ENCODE data around the gene GDAP2. TPM values are rescaled to one million over a fixed set of nuclear protein-coding genes. Genes with fewer than 3 reads are reported as not detected.

Gene GDAP2
- total RNA-seq, 1 donor from 2014 or later: 20.8 TPM

DNA sequence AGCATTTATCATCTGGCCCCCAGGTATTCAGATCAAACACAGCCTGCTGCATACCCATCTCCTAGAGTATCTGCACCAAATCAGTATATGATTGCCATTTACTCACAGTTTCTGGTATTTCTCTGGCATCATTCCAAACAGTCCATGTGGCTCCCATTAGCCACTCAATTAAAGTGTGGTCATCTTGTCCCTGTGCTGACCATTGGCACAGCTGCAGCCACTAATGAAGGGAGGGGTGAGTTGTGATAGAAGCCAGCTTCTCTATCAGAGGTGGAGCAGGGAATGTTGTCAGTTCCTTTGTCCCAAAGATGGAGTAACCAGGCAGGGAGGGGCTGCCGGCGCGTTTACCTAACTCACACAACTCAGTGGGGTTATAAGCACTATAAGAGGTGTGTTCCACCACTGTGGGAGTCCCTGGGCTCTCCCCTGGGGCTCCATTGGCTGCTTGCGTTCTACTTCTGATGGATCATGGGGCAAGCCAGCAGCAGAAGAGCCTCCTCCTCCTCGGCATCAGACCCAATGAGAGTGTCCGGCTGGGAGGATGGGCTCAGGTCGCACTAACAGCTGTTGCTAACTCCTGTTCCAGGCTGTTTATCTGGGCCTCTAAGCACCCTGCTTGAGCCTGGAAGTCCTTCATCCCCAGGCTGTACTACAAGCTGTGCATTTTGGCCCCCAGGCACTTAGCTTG is 108.6 kb downstream of the GDAP2 start:
- TF ChIP-seq, protein P1, sequence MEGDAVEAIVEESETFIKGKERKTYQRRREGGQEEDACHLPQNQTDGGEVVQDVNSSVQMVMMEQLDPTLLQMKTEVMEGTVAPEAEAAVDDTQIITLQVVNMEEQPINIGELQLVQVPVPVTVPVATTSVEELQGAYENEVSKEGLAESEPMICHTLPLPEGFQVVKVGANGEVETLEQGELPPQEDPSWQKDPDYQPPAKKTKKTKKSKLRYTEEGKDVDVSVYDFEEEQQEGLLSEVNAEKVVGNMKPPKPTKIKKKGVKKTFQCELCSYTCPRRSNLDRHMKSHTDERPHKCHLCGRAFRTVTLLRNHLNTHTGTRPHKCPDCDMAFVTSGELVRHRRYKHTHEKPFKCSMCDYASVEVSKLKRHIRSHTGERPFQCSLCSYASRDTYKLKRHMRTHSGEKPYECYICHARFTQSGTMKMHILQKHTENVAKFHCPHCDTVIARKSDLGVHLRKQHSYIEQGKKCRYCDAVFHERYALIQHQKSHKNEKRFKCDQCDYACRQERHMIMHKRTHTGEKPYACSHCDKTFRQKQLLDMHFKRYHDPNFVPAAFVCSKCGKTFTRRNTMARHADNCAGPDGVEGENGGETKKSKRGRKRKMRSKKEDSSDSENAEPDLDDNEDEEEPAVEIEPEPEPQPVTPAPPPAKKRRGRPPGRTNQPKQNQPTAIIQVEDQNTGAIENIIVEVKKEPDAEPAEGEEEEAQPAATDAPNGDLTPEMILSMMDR (IDR thresholded peaks at IDR 0.05; ENCODE audit: insufficient read depth, low read length, severe bottlenecking): no peak
- H3K27me3 ChIP-seq (ENCODE audit: control insufficient read depth, insufficient read depth, low read length): no peaks in the 10 kb centered on the region
- no peaks in the 10 kb centered on the region for H3K36me3 ChIP-seq (ENCODE audit: control insufficient read depth, insufficient read depth, low read length)
- no peak overlapping the region for H3K4me3 ChIP-seq (ENCODE audit: low read depth, low read length)
- no peak for FAIRE-seq
- no peak for DNase-seq (ENCODE audit: low read depth)

DNA sequence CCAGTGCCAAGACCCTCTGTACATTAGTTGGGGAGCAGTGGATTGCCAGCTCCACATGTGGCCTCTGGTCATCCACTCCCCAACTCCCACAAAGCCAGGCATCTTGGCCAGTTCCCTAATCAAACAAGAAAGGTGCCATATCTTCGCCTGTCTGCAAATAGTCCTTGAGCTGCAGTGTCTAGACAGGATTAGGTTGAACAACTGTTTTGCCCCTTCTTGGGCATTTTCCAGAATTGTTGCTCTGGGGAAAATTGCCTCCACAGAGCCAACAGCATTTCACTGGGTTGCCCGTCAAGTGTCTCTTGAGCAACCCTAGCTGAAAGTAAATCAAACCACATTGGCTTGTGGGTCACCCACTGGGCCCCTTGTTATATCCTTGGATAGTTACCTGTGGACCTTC is 109.3 kb downstream of the GDAP2 start:
- FAIRE-seq (no peak), DNase-seq (ENCODE audit: low read depth) (no peak)
- H3K27me3 ChIP-seq (ENCODE audit: control insufficient read depth, insufficient read depth, low read length): no peaks in the 10 kb centered on the region
- TF ChIP-seq, protein P1 (IDR thresholded peaks at IDR 0.05; ENCODE audit: insufficient read depth, low read length, severe bottlenecking): no peak
- no peaks in the 10 kb centered on the region for H3K36me3 ChIP-seq (ENCODE audit: control insufficient read depth, insufficient read depth, low read length)
- H3K4me3 ChIP-seq (ENCODE audit: low read depth, low read length): no peak overlapping the region

DNA sequence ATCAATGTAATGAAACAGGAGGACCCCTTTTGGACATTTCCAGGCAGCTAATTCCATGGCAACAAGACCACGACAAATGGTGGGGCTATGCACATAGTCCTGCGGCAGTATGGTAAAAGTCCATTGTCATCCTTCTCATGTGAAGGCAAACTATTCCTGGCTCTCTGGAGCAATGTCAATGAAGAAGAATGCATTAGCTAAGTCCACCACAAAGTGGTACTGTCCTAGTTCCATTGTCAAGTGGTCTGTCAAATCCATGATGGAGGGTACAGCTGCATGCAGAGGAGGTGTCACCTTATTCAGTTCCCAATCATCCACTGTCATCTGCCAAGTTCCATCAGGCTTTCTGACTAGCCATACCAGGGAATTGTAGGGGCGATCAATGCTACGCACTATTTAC is 110.1 kb downstream of the GDAP2 start:
- TF ChIP-seq, protein P1 (IDR thresholded peaks at IDR 0.05; ENCODE audit: insufficient read depth, low read length, severe bottlenecking): no peak
- FAIRE-seq (no peak), DNase-seq (ENCODE audit: low read depth) (no peak)
- Histone ChIP-seq H3K27me3 (ENCODE audit: control insufficient read depth, insufficient read depth, low read length) (no peaks in the 10 kb centered on the region), H3K36me3 (ENCODE audit: control insufficient read depth, insufficient read depth, low read length) (no peaks in the 10 kb centered on the region), H3K4me3 (ENCODE audit: low read depth, low read length) (no peak overlapping the region)

DNA sequence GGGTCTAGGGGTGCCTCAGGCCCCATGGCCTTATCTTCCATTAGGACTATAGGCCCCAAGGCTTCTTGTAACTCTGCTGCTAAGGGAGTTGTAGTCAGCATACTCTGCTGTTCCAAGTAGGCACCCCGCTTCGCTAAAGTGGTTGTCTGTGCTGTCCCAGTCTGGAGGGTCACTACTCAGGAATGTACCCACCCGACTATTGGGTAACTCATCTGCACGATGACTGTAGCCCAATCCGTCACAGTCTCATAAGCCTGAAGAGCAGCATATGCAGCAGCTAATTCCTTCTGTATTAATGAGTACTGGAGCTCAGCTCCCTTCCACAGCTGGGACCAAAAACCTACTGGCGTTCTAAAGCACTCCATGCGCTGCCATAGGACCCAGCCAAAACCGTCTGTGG is 111.0 kb downstream of the GDAP2 start:
- DNase-seq (ENCODE audit: low read depth) (no peak), FAIRE-seq (no peak)
- Histone ChIP-seq H3K4me3 (ENCODE audit: low read depth, low read length) (no peak overlapping the region), H3K36me3 (ENCODE audit: control insufficient read depth, insufficient read depth, low read length) (no peaks in the 10 kb centered on the region), H3K27me3 (ENCODE audit: control insufficient read depth, insufficient read depth, low read length) (no peaks in the 10 kb centered on the region)
- TF ChIP-seq, protein P1 (IDR thresholded peaks at IDR 0.05; ENCODE audit: insufficient read depth, low read length, severe bottlenecking): no peak

DNA sequence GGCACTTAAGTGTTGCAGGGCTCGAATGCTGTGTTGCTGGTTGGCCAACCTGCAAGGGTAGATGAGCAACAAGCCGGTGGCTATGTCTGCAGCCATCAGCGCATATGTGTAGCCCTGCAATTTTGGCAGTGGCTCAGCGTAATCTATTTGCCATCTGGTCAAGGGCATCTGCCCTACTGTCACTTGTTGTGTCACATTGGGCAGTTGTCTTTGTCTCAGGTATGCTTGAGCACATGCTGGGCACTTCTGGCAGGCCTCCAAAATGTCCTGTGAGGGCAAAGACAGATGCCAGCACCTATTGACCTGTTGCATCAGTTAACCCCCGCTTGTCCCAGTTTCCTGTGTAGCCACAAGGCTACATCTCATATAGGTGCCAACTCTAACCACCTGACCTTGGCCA is 111.8 kb downstream of the GDAP2 start:
- no peak for FAIRE-seq
- no peak overlapping the region for H3K4me3 ChIP-seq (ENCODE audit: low read depth, low read length)
- no peak for DNase-seq (ENCODE audit: low read depth)
- no peaks in the 10 kb centered on the region for H3K27me3 ChIP-seq (ENCODE audit: control insufficient read depth, insufficient read depth, low read length)
- TF ChIP-seq, protein P1 (IDR thresholded peaks at IDR 0.05; ENCODE audit: insufficient read depth, low read length, severe bottlenecking): no peak
- no peaks in the 10 kb centered on the region for H3K36me3 ChIP-seq (ENCODE audit: control insufficient read depth, insufficient read depth, low read length)

DNA sequence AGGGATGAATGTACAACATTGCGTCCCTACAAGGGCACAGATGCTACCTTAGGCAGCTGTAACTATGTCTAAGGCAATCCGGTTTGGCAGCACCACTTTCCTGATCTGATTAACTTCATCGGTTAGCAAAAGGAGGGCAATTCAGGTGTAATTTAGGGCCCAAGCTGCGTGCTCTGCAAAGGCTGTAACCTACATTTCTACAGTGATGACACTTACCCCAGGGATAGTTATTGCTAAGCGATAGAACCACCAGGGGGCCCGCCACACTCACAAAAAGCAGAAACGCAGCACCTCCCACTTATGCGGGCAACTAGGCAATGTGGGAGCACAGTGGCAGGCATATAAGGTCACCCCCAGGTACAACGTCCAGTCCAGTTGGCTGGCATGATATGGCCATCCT is 113.5 kb downstream of the GDAP2 start:
- FAIRE-seq (no peak), DNase-seq (ENCODE audit: low read depth) (no peak)
- H3K36me3 ChIP-seq (ENCODE audit: control insufficient read depth, insufficient read depth, low read length): no peaks in the 10 kb centered on the region
- no peaks in the 10 kb centered on the region for H3K27me3 ChIP-seq (ENCODE audit: control insufficient read depth, insufficient read depth, low read length)
- TF ChIP-seq, protein P1 (IDR thresholded peaks at IDR 0.05; ENCODE audit: insufficient read depth, low read length, severe bottlenecking): peak; percentile 16
- H3K4me3 ChIP-seq (ENCODE audit: low read depth, low read length): no peak overlapping the region

Measured in bronchial epithelial cell (primary cell).